ENCODE results near the gene VEGFD. TPM values are rescaled to one million over a fixed set of nuclear protein-coding genes. Genes with fewer than 3 reads are reported as not detected.
"Not testable (repeated sequence)": the region's sequence is repeated elsewhere in the genome, so short reads cannot be mapped to it uniquely, and the experiment has no call there.

Gene VEGFD
- total and polyA plus RNA-seq, 9 donors: 0.57 to 5.5 (median 1.7) TPM

DNA sequence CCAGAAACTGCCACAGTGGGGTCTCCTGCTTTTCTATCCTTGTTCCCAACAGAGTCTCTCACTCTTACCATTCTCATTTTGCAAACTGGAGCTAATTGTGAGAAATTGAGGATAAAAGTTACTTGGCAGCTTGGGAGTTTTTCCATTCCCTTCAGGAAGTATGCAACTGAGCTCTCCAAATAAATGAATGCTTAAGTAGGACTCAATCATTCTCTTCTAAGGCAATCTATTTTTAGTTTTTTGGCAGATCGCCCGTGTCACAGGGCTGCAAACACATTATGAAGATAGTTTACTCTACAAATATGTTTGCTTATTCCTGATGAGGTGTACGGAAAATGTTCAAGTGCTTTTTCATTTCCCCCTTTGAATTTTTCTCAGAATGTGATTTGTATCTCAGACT lies 74.1 kb downstream of the VEGFD start:
- H3K27ac ChIP-seq: peak overlapping the region in 1 of 2 donors; percentile 22
- 31 to 33% (median 32%) methylated on average over 3 of the region's 3 CpGs for WGBS, 3 donors
- DNase-seq: peak in 2 of 5 donors; percentile 25 to 47

DNA sequence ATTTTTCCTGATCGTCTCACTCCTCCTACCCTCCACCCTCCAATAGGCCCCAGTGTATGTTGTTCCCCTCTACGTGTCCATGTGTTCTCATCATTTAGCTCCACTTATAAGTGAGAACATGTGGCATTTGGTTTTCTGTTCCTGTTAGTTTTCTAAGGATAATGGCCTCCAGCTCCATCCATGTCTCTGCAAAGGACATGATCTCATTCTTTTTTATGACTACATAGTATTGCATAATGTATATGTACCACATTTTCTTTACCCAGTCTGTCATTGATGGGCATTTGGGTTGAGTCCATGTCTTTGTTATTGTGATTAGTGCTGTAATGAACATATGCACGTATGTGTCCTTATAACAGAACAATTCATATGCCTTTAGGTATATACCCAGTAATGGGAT lies 78.3 kb downstream of the VEGFD start:
- H3K27ac ChIP-seq; H3K27me3 ChIP-seq; H3K4me3 ChIP-seq; DNase-seq; H3K4me1 ChIP-seq (ENCODE audit: insufficient read depth); H3K9me3 ChIP-seq; H3K36me3 ChIP-seq: not testable (repeated sequence)
- WGBS, 3 donors: 49 to 66% (median 64%) methylated on average over 3 of the region's 3 CpGs
- intact Hi-C loops (cut with DNase I): loop anchor here in 1 of 4 donors (10.0 kb wide), 1 partner anchor 49 kb away; no protein-coding TSS in a partner anchor

More for the DNA sequence above, 74.1 kb downstream of the VEGFD start:
- H3K4me1 ChIP-seq (ENCODE audit: insufficient read depth): no peaks in the 10 kb centered on the region
- H3K36me3 ChIP-seq: no peaks in the 10 kb centered on the region
- TF ChIP-seq EP300 (IDR thresholded peaks at IDR 0.05): no peak
- TF ChIP-seq POLR2A (IDR thresholded peaks at IDR 0.05): no peak
- intact Hi-C loops (cut with DNase I): no loop called here
- H3K27me3 ChIP-seq: no peaks in the 10 kb centered on the region
- H3K4me3 ChIP-seq: no peak overlapping the region
- H3K9me3 ChIP-seq: no peaks in the 10 kb centered on the region

DNA sequence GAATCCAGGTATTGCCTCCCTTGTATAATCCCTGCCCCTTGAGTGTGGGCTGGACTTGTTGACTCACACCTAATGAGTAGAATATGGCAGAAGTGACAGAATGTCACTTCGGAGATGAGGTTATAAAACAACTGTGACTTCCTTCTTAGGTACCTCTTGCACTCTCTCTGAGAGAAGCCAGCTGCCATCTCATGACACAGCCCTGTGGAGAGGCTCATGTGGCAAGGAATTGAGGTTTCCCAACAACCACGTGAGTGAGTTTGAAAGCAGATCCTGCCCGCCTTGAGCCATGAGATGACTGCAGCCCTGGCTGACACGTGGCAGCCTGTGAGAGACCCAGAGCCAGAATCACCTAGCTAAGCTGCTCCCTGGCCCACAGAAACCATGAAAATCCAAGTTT lies 82.3 kb downstream of the VEGFD start:
- Histone ChIP-seq H3K27me3 (no peaks in the 10 kb centered on the region), H3K27ac (no peak overlapping the region), H3K9me3 (no peaks in the 10 kb centered on the region), H3K4me3 (no peak overlapping the region), H3K36me3 (no peaks in the 10 kb centered on the region), H3K4me1 (ENCODE audit: insufficient read depth) (no peaks in the 10 kb centered on the region)
- intact Hi-C loops (cut with DNase I): loop anchor here in 1 of 4 donors (10.0 kb wide), 1 partner anchor 53 kb away; no protein-coding TSS in a partner anchor
- TF ChIP-seq, protein P1, sequence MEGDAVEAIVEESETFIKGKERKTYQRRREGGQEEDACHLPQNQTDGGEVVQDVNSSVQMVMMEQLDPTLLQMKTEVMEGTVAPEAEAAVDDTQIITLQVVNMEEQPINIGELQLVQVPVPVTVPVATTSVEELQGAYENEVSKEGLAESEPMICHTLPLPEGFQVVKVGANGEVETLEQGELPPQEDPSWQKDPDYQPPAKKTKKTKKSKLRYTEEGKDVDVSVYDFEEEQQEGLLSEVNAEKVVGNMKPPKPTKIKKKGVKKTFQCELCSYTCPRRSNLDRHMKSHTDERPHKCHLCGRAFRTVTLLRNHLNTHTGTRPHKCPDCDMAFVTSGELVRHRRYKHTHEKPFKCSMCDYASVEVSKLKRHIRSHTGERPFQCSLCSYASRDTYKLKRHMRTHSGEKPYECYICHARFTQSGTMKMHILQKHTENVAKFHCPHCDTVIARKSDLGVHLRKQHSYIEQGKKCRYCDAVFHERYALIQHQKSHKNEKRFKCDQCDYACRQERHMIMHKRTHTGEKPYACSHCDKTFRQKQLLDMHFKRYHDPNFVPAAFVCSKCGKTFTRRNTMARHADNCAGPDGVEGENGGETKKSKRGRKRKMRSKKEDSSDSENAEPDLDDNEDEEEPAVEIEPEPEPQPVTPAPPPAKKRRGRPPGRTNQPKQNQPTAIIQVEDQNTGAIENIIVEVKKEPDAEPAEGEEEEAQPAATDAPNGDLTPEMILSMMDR (IDR thresholded peaks at IDR 0.05): no peak
- TF ChIP-seq POLR2A (IDR thresholded peaks at IDR 0.05) (no peak), EP300 (IDR thresholded peaks at IDR 0.05) (no peak)
- WGBS, 3 donors: 42 to 52% (median 46%) methylated on average over 4 of the region's 4 CpGs
- no peak for DNase-seq

DNA sequence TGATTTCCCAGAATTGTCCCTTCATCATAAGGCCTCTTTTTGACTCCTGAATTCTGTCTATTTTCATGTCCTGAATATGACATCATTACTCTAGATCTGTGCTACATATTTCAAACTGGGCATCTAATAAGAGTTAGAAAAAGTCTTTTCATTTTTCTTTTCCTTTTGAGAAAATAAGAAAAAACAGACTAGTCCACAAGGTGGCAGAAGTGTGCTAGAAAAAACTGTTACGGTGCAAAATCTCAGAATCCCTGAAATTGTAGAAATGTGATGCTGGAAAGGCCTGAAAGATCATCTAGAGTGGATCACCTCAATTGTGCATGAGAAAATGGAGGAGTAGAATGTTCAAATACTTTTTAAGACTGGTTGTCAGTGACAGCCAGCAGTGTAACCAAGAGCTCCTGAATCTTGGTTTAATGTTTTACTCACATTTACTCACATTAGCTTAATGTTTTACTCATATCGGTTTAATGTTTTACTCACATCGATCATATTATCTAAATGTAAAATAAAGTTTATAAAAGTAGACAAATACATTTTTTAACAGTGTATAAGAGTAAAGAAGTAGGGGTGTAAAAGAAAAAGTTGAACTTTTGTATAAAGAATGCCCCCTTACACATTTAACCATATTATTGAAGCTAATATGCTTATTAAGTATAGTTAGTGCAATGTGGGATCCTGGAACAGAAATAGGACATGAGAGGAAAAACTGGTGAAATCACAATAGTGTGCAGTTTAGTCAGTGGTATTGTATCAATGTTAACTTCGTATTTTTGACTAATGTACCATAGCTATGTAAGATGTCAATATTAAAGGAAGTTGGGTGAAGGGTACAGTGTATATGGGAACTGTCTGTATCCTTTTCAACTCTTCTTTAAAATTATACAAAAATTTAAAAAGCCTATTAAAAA lies 84.0 kb downstream of the VEGFD start:
- TF ChIP-seq, protein P1 (IDR thresholded peaks at IDR 0.05): peak in 1 of 3 donors; percentile 46
- TF ChIP-seq POLR2A (IDR thresholded peaks at IDR 0.05): no peak
- no peaks in the 10 kb centered on the region for H3K27me3 ChIP-seq
- H3K4me3 ChIP-seq: no peak overlapping the region
- H3K4me1 ChIP-seq (ENCODE audit: insufficient read depth): no peaks in the 10 kb centered on the region
- no peaks in the 10 kb centered on the region for H3K9me3 ChIP-seq
- no peak overlapping the region for H3K27ac ChIP-seq
- H3K36me3 ChIP-seq: no peaks in the 10 kb centered on the region
- no peak for DNase-seq
- 51 to 61% (median 57%) methylated on average over 4 of the region's 4 CpGs for WGBS, 3 donors
- intact Hi-C loops (cut with DNase I): loop anchor here in 1 of 4 donors (10.0 kb wide), 1 partner anchor 55 kb away; no protein-coding TSS in a partner anchor

DNA sequence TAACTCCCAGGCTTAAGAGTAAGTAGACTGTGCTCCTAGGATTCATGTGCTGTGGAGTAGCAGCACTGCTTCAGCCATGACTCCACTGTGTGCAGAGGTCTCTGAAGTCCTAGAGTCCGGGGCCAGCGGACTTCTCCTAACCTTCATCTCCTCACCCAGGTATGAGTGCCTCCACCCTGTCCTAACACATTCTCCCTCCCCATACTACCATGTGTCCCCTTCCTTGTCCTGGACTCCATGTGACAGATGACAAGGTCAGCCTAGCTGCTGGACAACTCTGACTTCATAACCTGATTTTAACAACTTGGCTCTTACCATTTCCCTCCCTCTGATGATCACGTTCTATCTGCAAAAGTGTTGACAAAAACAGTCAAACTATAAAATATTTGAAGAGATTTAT lies 85.4 kb downstream of the VEGFD start:
- intact Hi-C loops (cut with DNase I): no loop called here
- DNase-seq: no peak
- H3K9me3 ChIP-seq: no peaks in the 10 kb centered on the region
- TF ChIP-seq, protein P1 (IDR thresholded peaks at IDR 0.05): no peak
- no peak for TF ChIP-seq POLR2A (IDR thresholded peaks at IDR 0.05)
- no peak for TF ChIP-seq EP300 (IDR thresholded peaks at IDR 0.05)
- H3K36me3 ChIP-seq: no peaks in the 10 kb centered on the region
- no peak overlapping the region for H3K27ac ChIP-seq
- H3K4me3 ChIP-seq: no peak overlapping the region
- no peaks in the 10 kb centered on the region for H3K4me1 ChIP-seq (ENCODE audit: insufficient read depth)
- WGBS, 3 donors: 73 to 77% (median 76%) methylated on average over 3 of the region's 3 CpGs
- no peaks in the 10 kb centered on the region for H3K27me3 ChIP-seq
